Measurements from ENCODE around the gene MAMDC4. TPM values are rescaled to one million over a fixed set of nuclear protein-coding genes. Genes with fewer than 3 reads are reported as not detected.

MAMDC4 gene
- total and polyA plus RNA-seq, 2 of the 8 experiments (the other 6 are each of a cell fraction or from before 2014, with no cell fraction given) = 3.1 to 4.5 TPM

DNA sequence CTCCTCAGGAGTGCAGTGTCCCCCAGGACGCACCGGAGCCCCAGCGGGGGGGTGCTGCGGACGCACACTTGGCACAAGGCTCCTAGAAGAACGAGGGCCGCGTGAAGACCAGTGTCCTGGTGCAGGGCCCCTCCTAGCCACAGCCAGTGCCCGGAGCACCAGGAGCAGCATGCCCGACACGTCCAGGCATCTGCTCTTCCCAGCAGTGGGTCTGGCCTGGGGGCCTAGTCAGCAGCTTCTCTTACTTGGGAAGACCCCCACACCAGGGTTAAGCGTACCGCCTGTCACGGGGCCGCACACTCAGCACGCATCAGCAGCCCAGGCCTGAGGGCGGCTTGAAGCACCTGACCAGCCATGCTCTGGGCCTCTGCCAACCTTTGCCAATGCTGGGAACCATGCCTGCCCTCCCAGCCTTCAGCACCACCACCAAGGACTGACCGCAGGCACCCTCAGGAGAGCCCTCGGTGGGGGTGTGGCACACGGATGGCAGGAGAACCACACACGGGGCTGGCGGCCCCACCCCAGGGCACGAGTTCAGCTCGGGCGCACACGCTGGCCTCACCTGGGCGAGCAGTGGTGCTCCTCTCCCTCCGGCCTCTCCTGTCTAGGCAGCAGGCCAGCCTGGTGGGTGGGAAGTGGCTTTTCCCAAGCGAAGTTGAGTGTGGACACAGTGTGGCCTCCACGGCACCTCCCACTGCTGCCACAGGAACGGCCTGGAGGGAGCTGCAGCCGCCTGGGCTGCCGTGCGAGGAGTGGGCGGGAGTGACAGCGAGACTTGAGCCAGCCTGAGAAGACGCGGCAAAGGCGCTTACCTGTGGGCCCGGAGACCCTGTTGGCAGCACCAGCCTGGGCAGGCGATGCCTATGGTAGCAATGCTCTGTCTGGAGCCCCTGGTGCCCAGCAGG, 21.9 kb upstream of the MAMDC4 start:
- H3K79me2 ChIP-seq (ENCODE audit: control insufficient read depth in 1 of 2, insufficient read depth in 2 of 2, low read length in 2 of 2) = no peaks in the 10 kb centered on the region
- H3K4me1 ChIP-seq (replicated peaks in 1 of 4; ENCODE audit: control insufficient read depth in 3 of 4, insufficient read depth in 4 of 4, low read length in 3 of 4) = no peaks in the 10 kb centered on the region
- no peak overlapping the region for H2BK120ac ChIP-seq (replicated peaks; ENCODE audit: low read depth, low read length)
- DNase-seq (ENCODE audit: low read depth in 1 of 2, low spot score in 2 of 2) = no peak
- no peak overlapping the region for H2BK5ac ChIP-seq (ENCODE audit: low read depth, low read length)
- 0 out of 2 replicates have a peak, but pooled peaks cover 4% of the 10 kb centered on the region for H3K79me1 ChIP-seq (ENCODE audit: low read depth, low read length)
- no peaks in the 10 kb centered on the region for H3K23me2 ChIP-seq (ENCODE audit: low read depth, low read length)
- no peak overlapping the region for H3K23ac ChIP-seq (ENCODE audit: insufficient read length)
- no peaks in the 10 kb centered on the region for H3K27me3 ChIP-seq (replicated peaks in 1 of 4; ENCODE audit: control insufficient read depth in 3 of 4, extremely low read depth in 1 of 4, insufficient read depth in 3 of 4, low read length in 3 of 4)
- no peak overlapping the region for H2BK15ac ChIP-seq (ENCODE audit: low read length)
- H3K27ac ChIP-seq (ENCODE audit: low read depth, low read length) = no peak overlapping the region
- no peak overlapping the region for H3K4me3 ChIP-seq (ENCODE audit: extremely low read depth in 1 of 4, insufficient read depth in 2 of 4, low read depth in 3 of 4, low read length in 4 of 4)
- 93% methylated on average over 37 of the region's 41 CpGs; no CpG with 5 or more reads in 1 of the 2 experiments for WGBS, 2 experiments (ENCODE audit: extremely low coverage in 1 of 2, insufficient coverage in 1 of 2, insufficient read length in 1 of 2, insufficient replicate concordance in 2 of 2, low coverage in 1 of 2, low lambda C conversion rate in 2 of 2, missing lambda C conversion rate in 1 of 2)
- no peak overlapping the region for H3K9ac ChIP-seq (replicated peaks in 1 of 4; ENCODE audit: extremely low read depth in 1 of 4, low read depth in 3 of 4, low read length in 3 of 4)
- no peak overlapping the region for H4K91ac ChIP-seq (replicated peaks; ENCODE audit: insufficient read length, low read length)
- H3K4ac ChIP-seq (replicated peaks; ENCODE audit: insufficient read length, low read depth, low read length) = no peak overlapping the region
- peaks cover 3 to 22% of the 10 kb centered on the region in 2 experiments for H4K20me1 ChIP-seq (replicated peaks in 1 of 2; ENCODE audit: control insufficient read depth in 1 of 2, insufficient read depth in 2 of 2, low read length in 2 of 2)
- no peaks in the 10 kb centered on the region for H3K9me3 ChIP-seq (ENCODE audit: insufficient read depth in 2 of 2, low read depth in 1 of 2, low read length in 1 of 2)
- H2AFZ ChIP-seq (ENCODE audit: low read length) = no peak overlapping the region
- no peak overlapping the region for H2AK5ac ChIP-seq (ENCODE audit: low read depth, low read length)
- no peak overlapping the region for H2BK12ac ChIP-seq (ENCODE audit: low read depth, low read length)
- H2BK20ac ChIP-seq (ENCODE audit: low read length) = no peak overlapping the region
- ChIA-PET CTCF (ENCODE audit: partially characterized antibody) (interaction anchor here (0.8 to 9.0 kb wide), 6 partner anchors 10 to 59 kb away, joined by 3 to 55 read pairs (median 3); partner anchors contain the start of gene AJM1), POLR2A (ENCODE audit: partially characterized antibody) (interaction anchor here (1.1 to 20.5 kb wide), 2 partner anchors 10 to 27 kb away, joined by 3 to 248 read pairs; partner anchors contain the start of gene MAMDC4)
- no peak overlapping the region for H3K56ac ChIP-seq (replicated peaks; ENCODE audit: insufficient read length, low read depth, low read length)
- H3K36me3 ChIP-seq (ENCODE audit: control insufficient read depth in 2 of 4, insufficient read depth in 4 of 4, low read length in 3 of 4) = peaks cover 17 to 52% (median 43%) of the 10 kb centered on the region in 4 experiments
- H3K18ac ChIP-seq (ENCODE audit: extremely low read depth, low read length) = no peak overlapping the region
- H4K8ac ChIP-seq (ENCODE audit: extremely low read depth, insufficient read depth, low read length) = no peak overlapping the region
- H3K14ac ChIP-seq (ENCODE audit: insufficient read length) = no peak overlapping the region
- no peak overlapping the region for H3K4me2 ChIP-seq (ENCODE audit: insufficient read depth in 1 of 2, low read depth in 2 of 2, low read length in 2 of 2)
- FAIRE-seq = no peak
- no peak overlapping the region for H4K5ac ChIP-seq (ENCODE audit: insufficient read length, low read depth, low read length)
- TF ChIP-seq RNF2 (IDR thresholded peaks at IDR 0.05; ENCODE audit: borderline replicate concordance, low read depth, low read length, missing control alignments, poor library complexity, severe bottlenecking) (no peak), BACH1 (IDR thresholded peaks at IDR 0.05; ENCODE audit: low read length) (no peak), NRF1 (IDR thresholded peaks at IDR 0.05; ENCODE audit: low read depth, low read length) (no peak), BCL11A (IDR thresholded peaks at IDR 0.05; ENCODE audit: low read depth in 2 of 2, low read length in 2 of 2) (no peak), JUN (IDR thresholded peaks at IDR 0.05; ENCODE audit: low read depth, low read length) (no peak), HDAC2 (IDR thresholded peaks at IDR 0.05; ENCODE audit: borderline replicate concordance in 1 of 2, low read depth in 2 of 2, low read length in 2 of 2) (no peak), EP300 (IDR thresholded peaks at IDR 0.05; ENCODE audit: borderline replicate concordance in 1 of 2, low read depth in 2 of 2, low read length in 2 of 2) (no peak), SRF (IDR thresholded peaks at IDR 0.05; ENCODE audit: low read depth, low read length) (no peak), SP2 (IDR thresholded peaks at IDR 0.05; ENCODE audit: low read length) (no peak)
- TF ChIP-seq, protein P1, sequence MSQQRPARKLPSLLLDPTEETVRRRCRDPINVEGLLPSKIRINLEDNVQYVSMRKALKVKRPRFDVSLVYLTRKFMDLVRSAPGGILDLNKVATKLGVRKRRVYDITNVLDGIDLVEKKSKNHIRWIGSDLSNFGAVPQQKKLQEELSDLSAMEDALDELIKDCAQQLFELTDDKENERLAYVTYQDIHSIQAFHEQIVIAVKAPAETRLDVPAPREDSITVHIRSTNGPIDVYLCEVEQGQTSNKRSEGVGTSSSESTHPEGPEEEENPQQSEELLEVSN (IDR thresholded peaks at IDR 0.05) = no peak

Measured in H1 (cell line).